ENCODE results near the gene HOXB3. TPM values are rescaled to one million over a fixed set of nuclear protein-coding genes. Genes with fewer than 3 reads are reported as not detected.

Gene HOXB3
- total RNA-seq, 1 experiment from 2014 or later: not detected

DNA sequence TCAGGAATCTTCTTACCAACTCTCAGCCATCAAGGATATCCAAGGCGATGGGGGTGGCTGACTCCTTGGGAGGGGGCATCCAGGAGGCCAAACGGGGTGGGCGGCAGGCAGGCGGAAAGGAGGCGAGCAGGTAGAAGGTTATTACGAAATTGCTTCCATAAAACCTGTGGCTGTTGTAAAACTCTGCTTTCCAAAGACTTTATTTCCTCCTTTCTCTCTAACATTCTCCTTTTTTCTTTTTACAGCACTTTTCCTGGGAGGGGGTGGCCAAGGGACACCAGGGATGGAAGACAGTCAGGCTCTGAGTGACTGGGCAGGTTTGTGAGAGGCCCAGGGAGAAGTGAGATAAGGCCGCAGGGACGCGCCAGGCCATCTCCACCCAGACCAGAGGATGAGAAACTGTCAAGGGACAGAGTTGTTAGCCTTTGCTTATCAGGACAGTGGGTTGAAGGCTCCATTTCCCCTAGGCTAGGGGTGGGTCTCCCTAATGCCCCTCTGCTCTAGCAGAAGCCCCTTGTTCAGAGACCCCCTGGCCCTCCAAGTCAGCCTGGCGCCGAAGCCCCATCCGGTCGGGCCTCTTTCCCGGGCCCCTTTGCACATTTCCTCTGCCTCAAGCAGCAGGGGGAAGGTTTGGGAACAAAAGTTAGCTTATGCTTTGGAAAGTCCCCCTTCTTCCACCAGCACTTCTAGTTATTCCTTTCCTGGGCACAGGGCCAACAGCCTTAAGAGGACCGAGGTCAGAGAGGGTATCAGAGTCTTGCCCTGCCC, 41.1 kb upstream of the HOXB3 start:
- Histone ChIP-seq H2AK5ac (ENCODE audit: insufficient read length, low read length) (no peak overlapping the region), H3K4me1 (ENCODE audit: insufficient read depth, low read length) (no peaks in the 10 kb centered on the region; the same call in none of the 2 replicates), H3K9ac (ENCODE audit: extremely low read depth, insufficient read length, low read length) (no peak overlapping the region), H3T11ph (ENCODE audit: low read length) (no peak overlapping the region), H4K20me1 (ENCODE audit: control insufficient read depth, insufficient read depth, insufficient read length) (no peaks in the 10 kb centered on the region), H4K91ac (ENCODE audit: insufficient read length, low read depth, low read length) (no peak overlapping the region), H3K27me3 (ENCODE audit: insufficient read depth, low read length) (peaks cover 99% of the 10 kb centered on the region), H2BK15ac (ENCODE audit: low read depth, low read length) (no peak overlapping the region), H4K5ac (ENCODE audit: insufficient read length, low read depth, low read length) (no peak overlapping the region), H3K27ac (ENCODE audit: insufficient read length, low read depth, low read length) (no peak overlapping the region), H3K56ac (ENCODE audit: insufficient read length, low read depth, low read length) (no peak overlapping the region), H4K8ac (replicated peaks; ENCODE audit: insufficient read length, low read depth, low read length) (no peak overlapping the region), H3K79me1 (ENCODE audit: insufficient read depth, low read depth, low read length, poor library complexity, severe bottlenecking) (no peaks in the 10 kb centered on the region), H3K79me2 (ENCODE audit: insufficient read depth, low read length) (no peaks in the 10 kb centered on the region; the same call in 1 of the 2 replicates), H3K23ac (ENCODE audit: insufficient read length, low read depth, low read length) (no peak overlapping the region), H3K4me2 (ENCODE audit: insufficient read depth, insufficient read length, low read length) (no peak overlapping the region), H3K14ac (ENCODE audit: insufficient read depth, low read length) (no peak overlapping the region), H3K4ac (ENCODE audit: low read depth, low read length) (no peak overlapping the region), H2BK12ac (ENCODE audit: insufficient read length, low read depth, low read length) (no peak overlapping the region), H2AFZ (ENCODE audit: low read length) (no peak overlapping the region), H2BK5ac (ENCODE audit: insufficient read length, low read length) (no peak overlapping the region), H2BK20ac (ENCODE audit: low read depth, low read length, poor library complexity, severe bottlenecking) (no peak overlapping the region), H3K9me3 (ENCODE audit: control insufficient read depth, low read depth, low read length) (no peaks in the 10 kb centered on the region), H3K23me2 (ENCODE audit: insufficient read length, low read depth, low read length, poor library complexity, severe bottlenecking) (no peaks in the 10 kb centered on the region), H2BK120ac (ENCODE audit: low read depth, low read length, poor library complexity, severe bottlenecking) (no peak overlapping the region), H3K18ac (ENCODE audit: insufficient read length, low read depth, low read length) (no peak overlapping the region)
- Mint-ChIP-seq H3K36me3 (ENCODE audit: insufficient read depth in 1 of 3, low read depth in 3 of 3) (peaks cover 0 to 1% (median 0%) of the 10 kb centered on the region in 3 experiments; a peak in 2 of 7 replicates), H3K27me3 (ENCODE audit: low read depth) (peaks cover 100% of the 10 kb centered on the region), H3K27ac (no peak overlapping the region; a peak in 1 of 7 replicates), H3K4me1 (peaks cover 3 to 9% of the 10 kb centered on the region in 2 experiments; a peak in 3 of 4 replicates), H3K4me3 (no peak overlapping the region), H3K9me3 (peaks cover 4 to 17% of the 10 kb centered on the region in 2 experiments)
- TF ChIP-seq, protein P1, sequence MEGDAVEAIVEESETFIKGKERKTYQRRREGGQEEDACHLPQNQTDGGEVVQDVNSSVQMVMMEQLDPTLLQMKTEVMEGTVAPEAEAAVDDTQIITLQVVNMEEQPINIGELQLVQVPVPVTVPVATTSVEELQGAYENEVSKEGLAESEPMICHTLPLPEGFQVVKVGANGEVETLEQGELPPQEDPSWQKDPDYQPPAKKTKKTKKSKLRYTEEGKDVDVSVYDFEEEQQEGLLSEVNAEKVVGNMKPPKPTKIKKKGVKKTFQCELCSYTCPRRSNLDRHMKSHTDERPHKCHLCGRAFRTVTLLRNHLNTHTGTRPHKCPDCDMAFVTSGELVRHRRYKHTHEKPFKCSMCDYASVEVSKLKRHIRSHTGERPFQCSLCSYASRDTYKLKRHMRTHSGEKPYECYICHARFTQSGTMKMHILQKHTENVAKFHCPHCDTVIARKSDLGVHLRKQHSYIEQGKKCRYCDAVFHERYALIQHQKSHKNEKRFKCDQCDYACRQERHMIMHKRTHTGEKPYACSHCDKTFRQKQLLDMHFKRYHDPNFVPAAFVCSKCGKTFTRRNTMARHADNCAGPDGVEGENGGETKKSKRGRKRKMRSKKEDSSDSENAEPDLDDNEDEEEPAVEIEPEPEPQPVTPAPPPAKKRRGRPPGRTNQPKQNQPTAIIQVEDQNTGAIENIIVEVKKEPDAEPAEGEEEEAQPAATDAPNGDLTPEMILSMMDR (conservative IDR thresholded peaks at IDR 0.05): no peak
- peak; percentile 38 for DNase-seq
- no CpG with 5 or more reads among the region's 15 CpGs for WGBS (ENCODE audit: extremely low coverage, insufficient read length, low lambda C conversion rate)
